Thoracic aorta (tissue), 2 donors: ENCODE results near the gene COMMD10. TPM values are rescaled to one million over a fixed set of nuclear protein-coding genes. Genes with fewer than 3 reads are reported as not detected.

Experiments used
- ATAC-seq: fragments of 150-250 bp; one replicate; pipeline ENCODE4 v1.8.0; 2017; ENCODE audit warnings: low read depth; ENCODE audit not compliant: insufficient number of reproducible peaks, low FRiP score
- DNase-seq: peaks from one replicate; pipeline ENCODE4 v3.0.0-alpha.2; 2020; ENCODE audit warnings: low spot score
- H3K27ac ChIP-seq, 2 donors: fragments of 200-600 bp; sonication (generic); 1 replicate in 1 of 2; 2 replicates in 1 of 2; pipeline ENCODE4 v1.5.1; 2016; ENCODE audit warnings: mild to moderate bottlenecking in 2 of 2, moderate library complexity in 2 of 2
- H3K27me3 ChIP-seq: fragments of 200-600 bp; sonication (generic); replicated peaks from 2 replicates; pipeline ENCODE4 v1.6.0; 2016; ENCODE audit warnings: mild to moderate bottlenecking; ENCODE audit not compliant: insufficient read depth
- H3K36me3 ChIP-seq: fragments of 200-600 bp; sonication (generic); one replicate; pipeline ENCODE4 v1.5.1; 2016
- H3K4me1 ChIP-seq, 2 donors: fragments of 200-600 bp; sonication (generic); 1 replicate in 1 of 2; 2 replicates in 1 of 2; pipeline versions ENCODE4 v1.5.1 to v1.6.0; 2016; ENCODE audit warnings: low read depth in 2 of 2, mild to moderate bottlenecking in 1 of 2; ENCODE audit not compliant: control insufficient read depth in 1 of 2
- H3K4me3 ChIP-seq: fragments of 200-600 bp; sonication (generic); 2 replicates; pipeline ENCODE4 v1.5.1; 2016; ENCODE audit warnings: mild to moderate bottlenecking
- H3K9me3 ChIP-seq: fragments of 200-600 bp; sonication (generic); 2 replicates; pipeline ENCODE4 v1.5.1; 2016
- CTCF ChIP-seq: fragments of 200-600 bp; sonication (generic); IDR thresholded peaks from one replicate; pipeline ENCODE4 v1.5.1; 2019; ENCODE audit warnings: antibody characterized with exemption
- total RNA-seq, 2 donors: library from RNA; depleted of rRNA; stranded (reverse); fragments of >200 nt; gene quantifications; one replicate each; pipeline versions ENCODE4 v1.1.0 to v1.2.3, GENCODE V29; 2016

COMMD10 gene
- total RNA-seq, 2 donors from 2014 or later: 12.6 to 21.6 TPM

GRCh38 chr5:116329503-116329902 is 244.7 kb downstream of the COMMD10 start:
- no peak overlapping the region for H3K27ac ChIP-seq
- H3K9me3 ChIP-seq: peaks cover 13% of the 10 kb centered on the region
- H3K27me3 ChIP-seq: no peaks in the 10 kb centered on the region
- TF ChIP-seq CTCF: no peak
- no peak overlapping the region for H3K4me3 ChIP-seq
- DNase-seq (no peak), ATAC-seq (no peak)
- no peaks in the 10 kb centered on the region for H3K36me3 ChIP-seq
- no peaks in the 10 kb centered on the region for H3K4me1 ChIP-seq

GRCh38 chr5:116340799-116341198 is 256.0 kb downstream of the COMMD10 start:
- DNase-seq (no peak), ATAC-seq (no peak)
- H3K4me1 ChIP-seq: no peaks in the 10 kb centered on the region
- no peak overlapping the region for H3K27ac ChIP-seq
- no peak for TF ChIP-seq CTCF
- H3K27me3 ChIP-seq: no peaks in the 10 kb centered on the region
- H3K4me3 ChIP-seq: no peak overlapping the region
- H3K36me3 ChIP-seq: no peaks in the 10 kb centered on the region
- H3K9me3 ChIP-seq: peaks cover 8% of the 10 kb centered on the region

Other genes with a start within 250 kb of the COMMD10 start
- 10 to 100 TPM; 32.6 to 89.8 TPM for gene ATG12, start 243.5 kb upstream of the COMMD10 start, total RNA-seq
- gene AP3S1, start 243.1 kb upstream of the COMMD10 start, total RNA-seq: 10 to 100 TPM; 54.7 to 83.7 TPM
- 1 to 10 TPM in 1 of 2 donors, under 1 TPM in 1; 0.92 to 2.3 TPM for gene LVRN, start 122.5 kb upstream of the COMMD10 start, total RNA-seq
- gene ARL14EPL, start 52.6 kb upstream of the COMMD10 start, total RNA-seq: 1 to 10 TPM in 1 of 2 donors, not detected in 1; 1.7 TPM